Measurements from ENCODE around the gene SLC13A2. TPM values are rescaled to one million over a fixed set of nuclear protein-coding genes. Genes with fewer than 3 reads are reported as not detected.
"Not testable (repeated sequence)": the region's sequence is repeated elsewhere in the genome, so short reads cannot be mapped to it uniquely, and the experiment has no call there.

The SLC13A2 gene
- total and polyA plus RNA-seq, 10 donors = 0.03 TPM; not detected in 9

DNA sequence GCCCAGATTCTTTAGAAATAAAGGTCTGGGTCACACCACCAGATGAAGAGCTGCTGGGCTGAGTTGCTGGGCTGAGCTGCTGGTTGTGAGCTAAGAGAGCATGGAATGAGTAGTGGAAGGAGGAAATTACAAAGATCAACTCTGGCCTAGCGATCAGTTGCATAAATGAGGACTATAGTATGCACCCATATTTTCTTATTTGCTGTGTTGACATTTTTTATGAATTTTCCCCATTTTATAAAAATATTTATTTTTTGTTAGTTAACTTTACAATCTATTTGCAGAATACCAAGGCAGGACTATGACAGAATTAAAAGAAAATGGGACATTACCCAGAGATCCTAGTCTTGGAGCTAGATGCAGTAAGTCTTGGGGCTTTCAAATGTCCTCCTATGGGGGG, 23.6 kb upstream of the SLC13A2 start:
- no peaks in the 10 kb centered on the region for H3K4me1 ChIP-seq
- H3K4me3 ChIP-seq = no peak overlapping the region
- no peak for TF ChIP-seq POLR2A (IDR thresholded peaks at IDR 0.05)
- TF ChIP-seq, protein P1, sequence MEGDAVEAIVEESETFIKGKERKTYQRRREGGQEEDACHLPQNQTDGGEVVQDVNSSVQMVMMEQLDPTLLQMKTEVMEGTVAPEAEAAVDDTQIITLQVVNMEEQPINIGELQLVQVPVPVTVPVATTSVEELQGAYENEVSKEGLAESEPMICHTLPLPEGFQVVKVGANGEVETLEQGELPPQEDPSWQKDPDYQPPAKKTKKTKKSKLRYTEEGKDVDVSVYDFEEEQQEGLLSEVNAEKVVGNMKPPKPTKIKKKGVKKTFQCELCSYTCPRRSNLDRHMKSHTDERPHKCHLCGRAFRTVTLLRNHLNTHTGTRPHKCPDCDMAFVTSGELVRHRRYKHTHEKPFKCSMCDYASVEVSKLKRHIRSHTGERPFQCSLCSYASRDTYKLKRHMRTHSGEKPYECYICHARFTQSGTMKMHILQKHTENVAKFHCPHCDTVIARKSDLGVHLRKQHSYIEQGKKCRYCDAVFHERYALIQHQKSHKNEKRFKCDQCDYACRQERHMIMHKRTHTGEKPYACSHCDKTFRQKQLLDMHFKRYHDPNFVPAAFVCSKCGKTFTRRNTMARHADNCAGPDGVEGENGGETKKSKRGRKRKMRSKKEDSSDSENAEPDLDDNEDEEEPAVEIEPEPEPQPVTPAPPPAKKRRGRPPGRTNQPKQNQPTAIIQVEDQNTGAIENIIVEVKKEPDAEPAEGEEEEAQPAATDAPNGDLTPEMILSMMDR (IDR thresholded peaks at IDR 0.05 in 8 of 11, conservative IDR thresholded peaks at IDR 0.05 in 3 of 11) = no peak
- TF ChIP-seq POLR2AphosphoS5 (IDR thresholded peaks at IDR 0.05) = no peak
- no peak for DNase-seq
- WGBS, 5 donors = 72 to 94% (median 73%) methylated on average over 1 of the region's 1 CpG
- intact Hi-C loops (cut with DNase I; ENCODE audit: low total_unique reads) = no loop called here
- H3K9me3 ChIP-seq = no peaks in the 10 kb centered on the region
- H3K27ac ChIP-seq = no peak overlapping the region
- peaks cover 0 to 3% (median 0%) of the 10 kb centered on the region in 7 donors for H3K27me3 ChIP-seq (replicated peaks in 1 of 7)
- H3K36me3 ChIP-seq = no peaks in the 10 kb centered on the region

DNA sequence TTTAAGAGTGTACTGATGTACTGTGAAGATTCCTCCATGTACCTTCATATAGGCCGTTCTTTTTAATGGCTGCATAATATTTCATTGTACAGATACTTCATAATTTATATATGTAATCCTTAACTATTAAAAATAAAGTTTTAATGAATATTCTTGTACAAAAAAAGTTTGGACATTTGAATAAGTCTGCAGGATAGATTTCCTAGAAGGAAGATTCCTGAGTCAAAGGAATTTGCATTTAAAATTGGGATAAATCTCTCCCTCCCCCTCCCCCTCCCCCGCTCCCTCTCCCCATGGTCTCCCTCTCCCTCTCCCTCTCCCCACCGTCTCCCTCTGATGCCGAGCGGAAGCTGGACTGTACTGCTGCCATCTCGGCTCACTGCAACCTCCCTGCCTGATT, 15.6 kb upstream of the SLC13A2 start:
- no peaks in the 10 kb centered on the region for H3K27me3 ChIP-seq (replicated peaks in 1 of 7)
- H3K4me1 ChIP-seq = no peaks in the 10 kb centered on the region
- no peaks in the 10 kb centered on the region for H3K36me3 ChIP-seq
- TF ChIP-seq POLR2A (IDR thresholded peaks at IDR 0.05) (no peak), POLR2AphosphoS5 (IDR thresholded peaks at IDR 0.05) (no peak)
- TF ChIP-seq, protein P1 (IDR thresholded peaks at IDR 0.05 in 8 of 11, conservative IDR thresholded peaks at IDR 0.05 in 3 of 11) = no peak
- no peak overlapping the region for H3K4me3 ChIP-seq
- 82 to 96% (median 90%) methylated on average over 6 of the region's 6 CpGs for WGBS, 5 donors
- no peak for DNase-seq
- intact Hi-C loops (cut with DNase I; ENCODE audit: low total_unique reads) = no loop called here
- peaks cover 0 to 8% (median 0%) of the 10 kb centered on the region in 8 donors for H3K9me3 ChIP-seq
- no peak overlapping the region for H3K27ac ChIP-seq

DNA sequence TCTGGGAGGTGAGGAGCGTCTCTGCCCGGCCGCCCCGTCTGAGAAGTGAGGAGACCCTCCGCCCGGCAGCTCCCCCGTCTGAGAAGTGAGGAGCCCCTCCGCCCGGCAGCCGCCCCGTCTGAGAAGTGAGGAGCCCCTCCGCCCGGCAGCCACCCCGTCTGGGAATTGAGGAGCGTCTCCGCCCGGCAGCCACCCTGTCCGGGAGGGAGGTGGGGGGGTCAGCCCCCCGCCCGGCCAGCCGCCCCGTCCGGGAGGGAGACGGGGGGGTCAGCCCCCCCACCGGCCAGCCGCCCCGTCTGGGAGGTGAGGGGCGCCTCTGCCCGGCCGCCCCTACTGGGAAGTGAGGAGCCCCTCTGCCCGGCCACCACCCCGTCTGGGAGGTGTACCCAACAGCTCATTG, 14.6 kb upstream of the SLC13A2 start:
- 91 to 93% (median 92%) methylated on average over 14 to 30 of the region's 32 CpGs; no CpG with 5 or more reads in 1 of the 5 donors for WGBS, 5 donors
- DNase-seq = not testable (repeated sequence)

GRCh38 chr17:28460901-28461300, 12.5 kb upstream of the SLC13A2 start:
- no peak for DNase-seq
- 89 to 98% (median 90%) methylated on average over 7 to 10 of the region's 10 CpGs for whole genome bisulfite sequencing, 5 donors
- intact Hi-C loops (cut with DNase I; ENCODE audit: low total_unique reads) = no loop called here

More for the DNA sequence above, 14.6 kb upstream of the SLC13A2 start:
- H3K9me3 ChIP-seq; H3K27me3 ChIP-seq (replicated peaks in 1 of 7); H3K4me3 ChIP-seq; H3K4me1 ChIP-seq; H3K36me3 ChIP-seq; intact Hi-C loops (cut with DNase I; ENCODE audit: low total_unique reads); H3K27ac ChIP-seq: not testable (repeated sequence)

More at GRCh38 chr17:28460901-28461300, 12.5 kb upstream of the SLC13A2 start:
- H3K36me3 ChIP-seq = no peaks in the 10 kb centered on the region
- peaks cover 0 to 2% (median 0%) of the 10 kb centered on the region in 6 donors for H3K4me1 ChIP-seq
- TF ChIP-seq, protein P1 (IDR thresholded peaks at IDR 0.05 in 8 of 11, conservative IDR thresholded peaks at IDR 0.05 in 3 of 11) = no peak
- TF ChIP-seq POLR2A (IDR thresholded peaks at IDR 0.05) (no peak), POLR2AphosphoS5 (IDR thresholded peaks at IDR 0.05) (no peak)
- H3K27ac ChIP-seq = no peak overlapping the region
- no peak overlapping the region for H3K4me3 ChIP-seq
- peaks cover 0 to 19% (median 0%) of the 10 kb centered on the region in 7 donors for H3K27me3 ChIP-seq (replicated peaks in 1 of 7)
- peaks cover 0 to 8% (median 0%) of the 10 kb centered on the region in 8 donors for H3K9me3 ChIP-seq

Measured in spleen (tissue), 11 donors.